Neural cell (in vitro differentiated cells): ENCODE measurements around the gene EXOC8. TPM values are rescaled to one million over a fixed set of nuclear protein-coding genes. Genes with fewer than 3 reads are reported as not detected.

Source experiments
- H2AFZ ChIP-seq: fragments of 200-600, 300-800 bp; sonication (generic), shearing (Covaris generic); 2 replicates; pipeline ENCODE4 v1.6.0; 2014; ENCODE audit warnings: low read depth, mild to moderate bottlenecking, antibody characterized with exemption, low read length, moderate library complexity
- H3F3A ChIP-seq: fragments of 200-600 bp; shearing (Covaris generic); 2 replicates; pipeline ENCODE4 v1.6.1; 2016; ENCODE audit warnings: mild to moderate bottlenecking, moderate library complexity, mixed read lengths, antibody characterized with exemption, low read length; ENCODE audit not compliant: insufficient read depth, poor library complexity, severe bottlenecking
- H3K27ac ChIP-seq: fragments of 200-600, 300-800 bp; sonication (generic), shearing (Covaris generic); 2 replicates; pipeline ENCODE4 v1.5.1; 2014; ENCODE audit warnings: mild to moderate bottlenecking, low read length, moderate library complexity
- H3K27me3 ChIP-seq: fragments of 300-800, 200-600 bp; sonication (generic), shearing (Covaris generic); 2 replicates; pipeline ENCODE4 v1.6.0; 2014; ENCODE audit warnings: mild to moderate bottlenecking, low read depth, low read length, moderate library complexity; ENCODE audit not compliant: insufficient read depth
- H3K36me3 ChIP-seq: fragments of 300-800, 200-600 bp; sonication (generic), shearing (Covaris generic); 2 replicates; pipeline ENCODE4 v1.5.1; 2014; ENCODE audit warnings: mild to moderate bottlenecking, antibody characterized with exemption, low read length, moderate library complexity; ENCODE audit not compliant: insufficient read depth
- H3K4me2 ChIP-seq: fragments of 300-800, 200-600 bp; sonication (generic), shearing (Covaris generic); 2 replicates; pipeline ENCODE4 v1.6.0; 2014; ENCODE audit warnings: mild to moderate bottlenecking, low read length
- H3K4me3 ChIP-seq: fragments of 300-800, 200-600 bp; sonication (generic), shearing (Covaris generic); 2 replicates; pipeline ENCODE4 v1.5.1; 2014; ENCODE audit warnings: mild to moderate bottlenecking, low read length, moderate library complexity
- H3K79me2 ChIP-seq: fragments of 200-600 bp; shearing (Covaris generic); replicated peaks from 2 replicates; pipeline ENCODE4 v1.6.0; 2014; ENCODE audit warnings: mild to moderate bottlenecking, low read length, moderate library complexity; ENCODE audit not compliant: insufficient read depth
- H3K9ac ChIP-seq: fragments of 300-800, 200-600 bp; sonication (generic), shearing (Covaris generic); 2 replicates; pipeline ENCODE4 v1.6.1; 2016; ENCODE audit warnings: mild to moderate bottlenecking, low read length, mixed read lengths
- H3K9me2 ChIP-seq: fragments of 200-600 bp; shearing (Covaris generic); 2 replicates; pipeline ENCODE4 v1.6.1; 2016; ENCODE audit warnings: mild to moderate bottlenecking, low read length, mixed read lengths; ENCODE audit not compliant: insufficient read depth
- H3K9me3 ChIP-seq: fragments of 200-600, 300-800 bp; sonication (generic), shearing (Covaris generic); 2 replicates; pipeline ENCODE4 v1.6.1; 2016; ENCODE audit warnings: mild to moderate bottlenecking, mixed run types, low read length, moderate library complexity, mixed read lengths
- H4K20me1 ChIP-seq: fragments of 200-600 bp; shearing (Covaris generic); 2 replicates; pipeline ENCODE4 v1.6.1; 2016; ENCODE audit warnings: mild to moderate bottlenecking, mixed run types; ENCODE audit not compliant: insufficient read depth
- EP300 ChIP-seq: fragments of 450-650 bp; conservative IDR thresholded peaks from 2 replicates; pipeline ENCODE4 v1.6.1; 2014; ENCODE audit warnings: antibody characterized with exemption, mild to moderate bottlenecking, moderate library complexity; ENCODE audit not compliant: poor library complexity, severe bottlenecking
- EZH2 ChIP-seq: fragments of 200-600, 300-800 bp; shearing (Covaris generic), sonication (generic); IDR thresholded peaks from 2 replicates; pipeline ENCODE4 v1.6.1; 2014; ENCODE audit warnings: antibody characterized with exemption, low read length, borderline replicate concordance, mild to moderate bottlenecking; ENCODE audit not compliant: insufficient read depth, poor library complexity, severe bottlenecking
- MXI1 ChIP-seq: fragments of 450-650 bp; conservative IDR thresholded peaks from 2 replicates; pipeline ENCODE4 v1.6.1; 2014; ENCODE audit warnings: antibody characterized with exemption, mild to moderate bottlenecking; ENCODE audit not compliant: poor library complexity, severe bottlenecking
- POLR2AphosphoS5 ChIP-seq: IDR thresholded peaks from 2 replicates; pipeline ENCODE4 v1.6.1; 2012
- RAD21 ChIP-seq: fragments of 450-650 bp; conservative IDR thresholded peaks from 2 replicates; pipeline ENCODE4 v1.6.1; 2014; ENCODE audit warnings: antibody characterized with exemption, mild to moderate bottlenecking, moderate library complexity
- SMC3 ChIP-seq: fragments of 450-650 bp; conservative IDR thresholded peaks from 2 replicates; pipeline ENCODE4 v1.6.1; 2014; ENCODE audit warnings: antibody characterized with exemption, mild to moderate bottlenecking, moderate library complexity; ENCODE audit not compliant: poor library complexity
- TAF1 ChIP-seq: IDR thresholded peaks from 2 replicates; pipeline ENCODE4 v1.6.1; 2012; ENCODE audit warnings: low read depth
- polyA plus RNA-seq: library from polyadenylated mRNA; depleted of rRNA; stranded (reverse); fragments of >200 nt; gene quantifications from 2 replicates; pipeline ENCODE4 v1.2.3, GENCODE V29; 2014
- TF ChIP-seq, protein P1 (sequence below): fragments of 450-650 bp; IDR thresholded peaks from 2 replicates; pipeline ENCODE4 v1.5.1; 2014; ENCODE audit warnings: antibody characterized with exemption, mild to moderate bottlenecking, moderate library complexity; ENCODE audit not compliant: poor library complexity, severe bottlenecking
- TF ChIP-seq, protein P2 (sequence below): IDR thresholded peaks from 2 replicates; pipeline ENCODE4 v1.6.1; 2012; ENCODE audit warnings: borderline replicate concordance

The EXOC8 gene
- polyA plus RNA-seq, 1 donor from 2014 or later: 12.9 TPM

DNA sequence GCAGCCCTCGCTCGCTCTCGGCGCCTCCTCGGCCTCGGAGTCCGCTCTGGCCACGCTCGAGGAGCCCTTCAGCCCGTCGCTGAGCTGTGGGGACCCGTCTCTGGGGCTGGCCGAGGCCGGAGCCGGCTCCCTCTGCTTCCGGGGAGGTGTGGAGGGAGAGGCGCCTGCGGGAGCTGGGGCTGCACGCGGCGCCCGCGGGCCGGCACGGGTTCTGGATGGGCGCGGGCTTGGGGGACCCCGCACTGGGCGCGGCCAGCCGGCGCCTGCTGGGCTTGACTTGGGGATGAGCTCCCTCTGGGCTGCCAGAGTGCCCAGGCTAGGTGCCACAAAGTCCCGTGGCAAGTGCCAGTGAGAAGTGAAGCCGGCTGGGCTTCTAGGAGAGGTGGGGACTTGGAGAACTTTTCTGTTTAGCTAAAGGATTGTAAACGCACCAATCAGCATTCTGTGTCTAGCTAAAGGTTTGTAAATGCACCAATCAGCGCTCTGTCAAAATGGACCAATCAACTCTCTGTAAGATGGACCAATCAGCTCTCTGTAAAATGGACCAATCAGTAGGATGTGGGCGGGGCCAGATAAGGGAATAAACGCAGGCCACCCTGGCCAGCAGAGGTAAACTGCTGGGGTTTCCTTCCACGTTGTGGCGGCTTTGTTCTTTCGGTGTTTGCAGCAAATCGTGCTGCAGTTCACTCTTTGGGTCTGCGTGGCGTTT is 20.2 kb downstream of the EXOC8 start:
- Histone ChIP-seq H3K4me2 (no peak overlapping the region), H3K4me3 (no peak overlapping the region), H3K27me3 (no peaks in the 10 kb centered on the region), H2AFZ (no peak overlapping the region), H3K9ac (no peak overlapping the region), H3K79me2 (no peaks in the 10 kb centered on the region), H3K27ac (no peak overlapping the region), H4K20me1 (no peaks in the 10 kb centered on the region), H3K36me3 (no peaks in the 10 kb centered on the region), H3K9me2 (no peaks in the 10 kb centered on the region), H3F3A (no peaks in the 10 kb centered on the region), H3K9me3 (no peaks in the 10 kb centered on the region)
- TF ChIP-seq, protein P1, sequence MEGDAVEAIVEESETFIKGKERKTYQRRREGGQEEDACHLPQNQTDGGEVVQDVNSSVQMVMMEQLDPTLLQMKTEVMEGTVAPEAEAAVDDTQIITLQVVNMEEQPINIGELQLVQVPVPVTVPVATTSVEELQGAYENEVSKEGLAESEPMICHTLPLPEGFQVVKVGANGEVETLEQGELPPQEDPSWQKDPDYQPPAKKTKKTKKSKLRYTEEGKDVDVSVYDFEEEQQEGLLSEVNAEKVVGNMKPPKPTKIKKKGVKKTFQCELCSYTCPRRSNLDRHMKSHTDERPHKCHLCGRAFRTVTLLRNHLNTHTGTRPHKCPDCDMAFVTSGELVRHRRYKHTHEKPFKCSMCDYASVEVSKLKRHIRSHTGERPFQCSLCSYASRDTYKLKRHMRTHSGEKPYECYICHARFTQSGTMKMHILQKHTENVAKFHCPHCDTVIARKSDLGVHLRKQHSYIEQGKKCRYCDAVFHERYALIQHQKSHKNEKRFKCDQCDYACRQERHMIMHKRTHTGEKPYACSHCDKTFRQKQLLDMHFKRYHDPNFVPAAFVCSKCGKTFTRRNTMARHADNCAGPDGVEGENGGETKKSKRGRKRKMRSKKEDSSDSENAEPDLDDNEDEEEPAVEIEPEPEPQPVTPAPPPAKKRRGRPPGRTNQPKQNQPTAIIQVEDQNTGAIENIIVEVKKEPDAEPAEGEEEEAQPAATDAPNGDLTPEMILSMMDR: no peak
- TF ChIP-seq SMC3: no peak
- no peak for TF ChIP-seq TAF1
- TF ChIP-seq EP300: no peak
- no peak for TF ChIP-seq EZH2

DNA sequence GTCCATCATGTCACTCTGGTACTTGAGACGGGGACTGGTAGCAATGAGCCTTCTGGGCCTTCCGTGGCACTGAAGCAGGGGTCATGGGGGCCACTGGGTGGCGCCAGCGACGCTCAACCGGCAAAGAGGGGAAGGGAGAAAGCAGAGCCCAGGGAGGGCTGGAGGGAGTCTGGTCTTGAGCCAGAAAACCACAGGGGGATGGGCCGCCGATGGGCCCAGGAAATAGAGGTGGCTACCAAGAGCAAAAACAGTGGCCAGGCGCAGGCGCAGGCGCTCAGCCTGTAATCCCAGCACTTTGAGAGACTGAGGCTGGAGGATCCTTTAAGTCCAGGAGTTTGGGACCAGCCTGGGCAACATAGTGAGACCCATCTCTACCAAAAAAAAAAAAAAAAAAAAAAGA is 21.8 kb downstream of the EXOC8 start:
- Histone ChIP-seq H3K9me2 (no peaks in the 10 kb centered on the region), H3K27ac (no peak overlapping the region), H2AFZ (no peak overlapping the region), H3K79me2 (no peaks in the 10 kb centered on the region), H3K4me2 (no peak overlapping the region), H3K27me3 (no peaks in the 10 kb centered on the region), H4K20me1 (no peaks in the 10 kb centered on the region), H3F3A (no peaks in the 10 kb centered on the region), H3K4me3 (no peak overlapping the region), H3K36me3 (no peaks in the 10 kb centered on the region), H3K9me3 (no peaks in the 10 kb centered on the region), H3K9ac (no peak overlapping the region)
- TF ChIP-seq EZH2 (no peak), RAD21 (no peak), TAF1 (no peak), MXI1 (no peak), EP300 (no peak), SMC3 (no peak), POLR2AphosphoS5 (no peak)
- TF ChIP-seq, protein P1: no peak
- TF ChIP-seq, protein P2, sequence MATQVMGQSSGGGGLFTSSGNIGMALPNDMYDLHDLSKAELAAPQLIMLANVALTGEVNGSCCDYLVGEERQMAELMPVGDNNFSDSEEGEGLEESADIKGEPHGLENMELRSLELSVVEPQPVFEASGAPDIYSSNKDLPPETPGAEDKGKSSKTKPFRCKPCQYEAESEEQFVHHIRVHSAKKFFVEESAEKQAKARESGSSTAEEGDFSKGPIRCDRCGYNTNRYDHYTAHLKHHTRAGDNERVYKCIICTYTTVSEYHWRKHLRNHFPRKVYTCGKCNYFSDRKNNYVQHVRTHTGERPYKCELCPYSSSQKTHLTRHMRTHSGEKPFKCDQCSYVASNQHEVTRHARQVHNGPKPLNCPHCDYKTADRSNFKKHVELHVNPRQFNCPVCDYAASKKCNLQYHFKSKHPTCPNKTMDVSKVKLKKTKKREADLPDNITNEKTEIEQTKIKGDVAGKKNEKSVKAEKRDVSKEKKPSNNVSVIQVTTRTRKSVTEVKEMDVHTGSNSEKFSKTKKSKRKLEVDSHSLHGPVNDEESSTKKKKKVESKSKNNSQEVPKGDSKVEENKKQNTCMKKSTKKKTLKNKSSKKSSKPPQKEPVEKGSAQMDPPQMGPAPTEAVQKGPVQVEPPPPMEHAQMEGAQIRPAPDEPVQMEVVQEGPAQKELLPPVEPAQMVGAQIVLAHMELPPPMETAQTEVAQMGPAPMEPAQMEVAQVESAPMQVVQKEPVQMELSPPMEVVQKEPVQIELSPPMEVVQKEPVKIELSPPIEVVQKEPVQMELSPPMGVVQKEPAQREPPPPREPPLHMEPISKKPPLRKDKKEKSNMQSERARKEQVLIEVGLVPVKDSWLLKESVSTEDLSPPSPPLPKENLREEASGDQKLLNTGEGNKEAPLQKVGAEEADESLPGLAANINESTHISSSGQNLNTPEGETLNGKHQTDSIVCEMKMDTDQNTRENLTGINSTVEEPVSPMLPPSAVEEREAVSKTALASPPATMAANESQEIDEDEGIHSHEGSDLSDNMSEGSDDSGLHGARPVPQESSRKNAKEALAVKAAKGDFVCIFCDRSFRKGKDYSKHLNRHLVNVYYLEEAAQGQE: no peak
